ENCODE data around the gene GCA.

The GCA gene

GRCh38 chr2:162403884-162404283 is 60.0 kb downstream of the GCA start:
- no peak overlapping the region for H3K4me3 Mint-ChIP-seq
- no peak for DNase-seq
- H3K27me3 Mint-ChIP-seq (ENCODE audit: low read depth, poor library complexity): no peaks in the 10 kb centered on the region
- H3K36me3 Mint-ChIP-seq (ENCODE audit: low read depth): no peaks in the 10 kb centered on the region
- H3K4me1 Mint-ChIP-seq: no peaks in the 10 kb centered on the region
- no peaks in the 10 kb centered on the region for H3K9me3 Mint-ChIP-seq
- no peak overlapping the region for H3K27ac Mint-ChIP-seq
- TF ChIP-seq CTCF (IDR thresholded peaks at IDR 0.05): no peak

Data from nephron progenitor cell (in vitro differentiated cells).